Lower leg skin (tissue), 3 donors: Measurements from ENCODE around the gene BACE1-AS.

Experiments used
- POLR2A ChIP-seq, 2 donors: fragments of 450-650 bp; IDR thresholded peaks; one replicate each; pipeline ENCODE4 v1.6.1; 2016 to 2017; ENCODE audit warnings: antibody characterized with exemption in 2 of 2, mild to moderate bottlenecking in 1 of 2, moderate library complexity in 1 of 2
- TF ChIP-seq, protein P1 (sequence below), 3 donors: fragments of 450-650 bp; IDR thresholded peaks; one replicate each; pipeline ENCODE4 v1.5.1; 2016; ENCODE audit warnings: antibody characterized with exemption in 3 of 3, mild to moderate bottlenecking in 3 of 3, moderate library complexity in 2 of 3

DNA sequence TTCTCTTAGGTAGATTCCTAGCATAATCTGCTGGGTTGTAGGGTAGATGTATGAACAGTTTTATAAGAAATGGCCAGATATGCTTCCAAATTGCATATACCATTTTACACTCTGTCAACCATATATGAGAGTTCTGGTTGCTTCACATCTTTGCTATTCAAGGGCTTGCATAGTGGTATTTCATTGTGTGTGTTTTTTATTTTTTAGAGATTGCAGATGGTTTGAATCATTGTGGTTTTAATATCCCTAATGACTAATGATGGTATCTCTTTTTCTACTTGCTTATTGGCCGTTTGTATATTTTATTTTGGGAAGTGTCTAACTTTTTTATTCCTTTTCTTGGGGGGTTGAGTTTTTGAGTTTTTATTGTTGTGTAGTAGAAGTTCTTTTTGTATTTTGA, 31.7 kb upstream of the BACE1-AS start:
- no peak for TF ChIP-seq POLR2A (IDR thresholded peaks at IDR 0.05)
- TF ChIP-seq, protein P1, sequence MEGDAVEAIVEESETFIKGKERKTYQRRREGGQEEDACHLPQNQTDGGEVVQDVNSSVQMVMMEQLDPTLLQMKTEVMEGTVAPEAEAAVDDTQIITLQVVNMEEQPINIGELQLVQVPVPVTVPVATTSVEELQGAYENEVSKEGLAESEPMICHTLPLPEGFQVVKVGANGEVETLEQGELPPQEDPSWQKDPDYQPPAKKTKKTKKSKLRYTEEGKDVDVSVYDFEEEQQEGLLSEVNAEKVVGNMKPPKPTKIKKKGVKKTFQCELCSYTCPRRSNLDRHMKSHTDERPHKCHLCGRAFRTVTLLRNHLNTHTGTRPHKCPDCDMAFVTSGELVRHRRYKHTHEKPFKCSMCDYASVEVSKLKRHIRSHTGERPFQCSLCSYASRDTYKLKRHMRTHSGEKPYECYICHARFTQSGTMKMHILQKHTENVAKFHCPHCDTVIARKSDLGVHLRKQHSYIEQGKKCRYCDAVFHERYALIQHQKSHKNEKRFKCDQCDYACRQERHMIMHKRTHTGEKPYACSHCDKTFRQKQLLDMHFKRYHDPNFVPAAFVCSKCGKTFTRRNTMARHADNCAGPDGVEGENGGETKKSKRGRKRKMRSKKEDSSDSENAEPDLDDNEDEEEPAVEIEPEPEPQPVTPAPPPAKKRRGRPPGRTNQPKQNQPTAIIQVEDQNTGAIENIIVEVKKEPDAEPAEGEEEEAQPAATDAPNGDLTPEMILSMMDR (IDR thresholded peaks at IDR 0.05): no peak
